CD4-positive, alpha-beta T cell treated with Interleukin-6 at 100 ng/mL for 8 hours (primary cell): Measurements from ENCODE around the gene MFRP.

ENCODE experiments used
- DNase-seq: peaks from one replicate; pipeline ENCODE4 v3.0.0-alpha.2; 2020; ENCODE audit warnings: mixed read lengths, low spot score

Gene MFRP

GRCh38 chr11:119295178-119295577, 51.3 kb downstream of the MFRP start:
- no peak for DNase-seq

DNA sequence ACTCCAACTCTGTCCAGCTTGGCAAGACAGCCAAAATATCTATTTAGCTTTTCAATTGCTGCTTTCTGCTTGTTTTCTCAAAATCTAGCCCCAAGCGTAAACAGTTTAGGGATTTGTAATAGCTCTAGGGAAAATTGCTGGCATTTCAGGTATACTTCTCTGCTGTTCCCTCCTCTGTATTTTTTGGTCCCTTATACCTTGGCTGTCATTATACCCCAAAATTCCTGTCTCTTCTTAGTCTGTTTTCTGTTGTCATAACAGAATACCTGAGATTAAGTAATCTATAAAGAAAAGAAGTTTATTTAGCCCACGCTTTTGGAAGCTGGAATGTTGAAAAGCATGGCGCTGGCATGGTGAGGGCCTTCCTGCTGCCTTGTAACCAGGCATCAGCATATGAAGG, 53.0 kb downstream of the MFRP start:
- DNase-seq, result no peak

GRCh38 chr11:119290894-119291497, 55.5 kb downstream of the MFRP start:
- DNase-seq, result no peak
